HepG2 (cell line): ENCODE measurements around the gene RPP25L. TPM values are rescaled to one million over a fixed set of nuclear protein-coding genes. Genes with fewer than 3 reads are reported as not detected.

Experiments used
- ATAD3A ChIP-seq: sonication (generic); formaldehyde crosslinking; IDR thresholded peaks from 2 replicates; pipeline ENCODE4 v1.4.0; 2020; ENCODE audit warnings: missing genetic modification reagents
- EZH2 ChIP-seq: conservative IDR thresholded peaks from 2 replicates; pipeline ENCODE4 v1.6.1; 2012; ENCODE audit warnings: mild to moderate bottlenecking, low read depth, low read length, moderate library complexity
- GABPA ChIP-seq, 2 experiments: IDR thresholded peaks; 2 replicates each; pipeline ENCODE4 v1.6.1; 2011 to 2016; ENCODE audit warnings: low read depth in 2 of 2, low read length in 1 of 2, missing biosample characterization in 1 of 2, missing genetic modification characterization in 1 of 2
- HES4 ChIP-seq: sonication (generic); formaldehyde crosslinking; IDR thresholded peaks from 2 replicates; pipeline ENCODE4 v1.9.0; 2021; ENCODE audit warnings: mild to moderate bottlenecking, missing genetic modification reagents, borderline replicate concordance
- KDM3A ChIP-seq: IDR thresholded peaks from 2 replicates; pipeline ENCODE4 v1.6.1; 2018; ENCODE audit warnings: low read depth, missing compliant biosample characterization
- NPAS2 ChIP-seq: sonication (generic); formaldehyde crosslinking; IDR thresholded peaks from 2 replicates; pipeline ENCODE4 v1.8.0; 2022; ENCODE audit warnings: mild to moderate bottlenecking, missing genetic modification reagents, borderline replicate concordance
- PLRG1 ChIP-seq: fragments of 450-650 bp; conservative IDR thresholded peaks from 2 replicates; pipeline ENCODE4 v1.6.1; 2016
- REPIN1 ChIP-seq: sonication (generic); formaldehyde crosslinking; IDR thresholded peaks from 2 replicates; pipeline ENCODE4 v1.8.0; 2022; ENCODE audit warnings: missing genetic modification reagents, low read depth, mild to moderate bottlenecking, borderline replicate concordance
- SMAD1 ChIP-seq: sonication (generic); formaldehyde crosslinking; IDR thresholded peaks from 2 replicates; pipeline ENCODE4 v1.4.0; 2020; ENCODE audit warnings: missing genetic modification reagents, low read depth, mild to moderate bottlenecking, borderline replicate concordance
- SP4 ChIP-seq: sonication (generic); formaldehyde crosslinking; IDR thresholded peaks from 2 replicates; pipeline ENCODE4 v1.8.1; 2023; ENCODE audit warnings: mild to moderate bottlenecking, missing genetic modification reagents
- ZNF33A ChIP-seq: sonication (generic); formaldehyde crosslinking; IDR thresholded peaks from 2 replicates; pipeline ENCODE4 v1.5.1; 2020; ENCODE audit warnings: missing genetic modification reagents, mild to moderate bottlenecking, moderate library complexity, borderline replicate concordance
- ZNF547 ChIP-seq: sonication (generic); formaldehyde crosslinking; IDR thresholded peaks from 2 replicates; pipeline ENCODE4 v1.5.1; 2020; ENCODE audit warnings: mild to moderate bottlenecking, missing genetic modification reagents
- ZNF841 ChIP-seq: sonication (generic); formaldehyde crosslinking; IDR thresholded peaks from 2 replicates; pipeline ENCODE4 v1.8.1; 2023; ENCODE audit warnings: missing genetic modification reagents, borderline replicate concordance
- polyA plus RNA-seq, 8 experiments: library from polyadenylated mRNA; depleted of rRNA in 3 of 8; stranded (reverse) in 7 of 8; unstranded in 1 of 8; fragments of >200 nt; fragmentation: Illumina TruSeq in 4 of 8; extraction: Trizol in 4 of 8; gene quantifications; 2 replicates each; pipeline versions ENCODE4 v1.2.1 to v1.2.3, GENCODE V29; 2011 to 2016; ENCODE audit warnings: low read depth in 4 of 8, missing spikeins in 1 of 8, mixed read lengths in 1 of 8; ENCODE audit not compliant: insufficient read depth in 1 of 8
- total RNA-seq, 5 experiments: library from RNA; depleted of rRNA; stranded (reverse); fragments of >200 nt; fragmentation: Illumina TruSeq; extraction: Trizol; gene quantifications; 2 replicates each; pipeline ENCODE4 v1.2.3, GENCODE V29; 2016; ENCODE audit warnings: low read depth in 1 of 5
- TF ChIP-seq, protein P1 (sequence below), 2 experiments: fragments of 450-650 bp in 1 of 2; sonication (generic) in 1 of 2; formaldehyde crosslinking in 1 of 2; IDR thresholded peaks; 2 replicates each; pipeline versions ENCODE4 v1.6.1 to v1.8.0; 2016 to 2022; ENCODE audit warnings: antibody characterized with exemption in 1 of 2, mild to moderate bottlenecking in 1 of 2, missing genetic modification reagents in 1 of 2
- TF ChIP-seq, protein P2 (sequence below): sonication (generic); formaldehyde crosslinking; IDR thresholded peaks from 2 replicates; pipeline ENCODE4 v1.4.0; 2020; ENCODE audit warnings: missing genetic modification reagents
- TF ChIP-seq, protein P3 (sequence below): sonication (generic); formaldehyde crosslinking; conservative IDR thresholded peaks from 2 replicates; pipeline ENCODE4 v1.8.0; 2022; ENCODE audit warnings: missing genetic modification reagents

The RPP25L gene
- total and polyA plus RNA-seq, 2 of the 13 experiments (the other 11 are each of a cell fraction or from before 2014, with no cell fraction given) = 24.5 to 27.3 TPM

DNA sequence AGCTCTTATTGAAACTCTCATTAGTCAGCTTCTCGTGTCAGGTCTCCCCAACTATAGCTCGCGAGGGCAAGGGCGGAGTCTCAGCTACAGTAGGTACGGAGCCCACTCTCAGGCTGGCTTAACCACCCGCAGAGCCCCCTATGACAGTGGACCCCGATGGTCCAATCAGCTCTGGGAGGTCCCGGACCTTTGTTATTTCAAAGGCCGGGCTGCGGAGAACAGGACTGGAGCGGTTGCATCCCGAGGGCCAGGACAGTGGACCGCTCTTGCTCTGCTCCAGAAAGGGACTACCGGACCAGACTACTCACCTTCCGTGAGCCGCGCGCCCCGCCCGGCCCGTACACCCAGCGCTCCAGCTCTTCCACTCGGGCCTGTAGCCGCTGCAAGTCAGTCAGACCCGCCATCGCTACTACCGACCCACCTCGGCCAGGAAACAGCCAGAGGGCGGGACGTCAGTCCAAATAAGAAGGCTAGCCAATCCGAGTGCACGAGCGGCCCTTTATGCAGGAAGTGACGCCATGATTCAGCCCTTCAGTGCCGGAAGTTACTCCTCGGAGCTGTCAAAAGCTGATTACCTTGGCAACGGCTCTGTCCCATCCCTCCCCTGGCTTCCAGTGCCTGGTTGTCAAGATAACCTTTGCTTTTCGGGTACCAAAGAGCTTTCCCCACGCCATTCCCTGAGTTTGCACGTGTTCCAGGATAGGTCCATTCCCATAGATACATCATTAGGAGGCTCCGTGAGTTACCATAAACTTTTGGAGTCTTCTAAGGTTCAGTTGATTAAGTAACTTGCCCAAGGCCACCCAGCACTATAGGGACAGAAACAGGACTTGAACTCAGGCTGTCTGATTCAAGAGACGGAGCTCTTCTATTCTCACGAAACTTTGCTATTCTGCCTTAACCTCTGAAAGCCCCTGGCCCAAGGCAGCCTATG is 8.4 kb upstream of the RPP25L start, which contains the start of gene DCTN3 (continued):
- TF ChIP-seq, protein P1, sequence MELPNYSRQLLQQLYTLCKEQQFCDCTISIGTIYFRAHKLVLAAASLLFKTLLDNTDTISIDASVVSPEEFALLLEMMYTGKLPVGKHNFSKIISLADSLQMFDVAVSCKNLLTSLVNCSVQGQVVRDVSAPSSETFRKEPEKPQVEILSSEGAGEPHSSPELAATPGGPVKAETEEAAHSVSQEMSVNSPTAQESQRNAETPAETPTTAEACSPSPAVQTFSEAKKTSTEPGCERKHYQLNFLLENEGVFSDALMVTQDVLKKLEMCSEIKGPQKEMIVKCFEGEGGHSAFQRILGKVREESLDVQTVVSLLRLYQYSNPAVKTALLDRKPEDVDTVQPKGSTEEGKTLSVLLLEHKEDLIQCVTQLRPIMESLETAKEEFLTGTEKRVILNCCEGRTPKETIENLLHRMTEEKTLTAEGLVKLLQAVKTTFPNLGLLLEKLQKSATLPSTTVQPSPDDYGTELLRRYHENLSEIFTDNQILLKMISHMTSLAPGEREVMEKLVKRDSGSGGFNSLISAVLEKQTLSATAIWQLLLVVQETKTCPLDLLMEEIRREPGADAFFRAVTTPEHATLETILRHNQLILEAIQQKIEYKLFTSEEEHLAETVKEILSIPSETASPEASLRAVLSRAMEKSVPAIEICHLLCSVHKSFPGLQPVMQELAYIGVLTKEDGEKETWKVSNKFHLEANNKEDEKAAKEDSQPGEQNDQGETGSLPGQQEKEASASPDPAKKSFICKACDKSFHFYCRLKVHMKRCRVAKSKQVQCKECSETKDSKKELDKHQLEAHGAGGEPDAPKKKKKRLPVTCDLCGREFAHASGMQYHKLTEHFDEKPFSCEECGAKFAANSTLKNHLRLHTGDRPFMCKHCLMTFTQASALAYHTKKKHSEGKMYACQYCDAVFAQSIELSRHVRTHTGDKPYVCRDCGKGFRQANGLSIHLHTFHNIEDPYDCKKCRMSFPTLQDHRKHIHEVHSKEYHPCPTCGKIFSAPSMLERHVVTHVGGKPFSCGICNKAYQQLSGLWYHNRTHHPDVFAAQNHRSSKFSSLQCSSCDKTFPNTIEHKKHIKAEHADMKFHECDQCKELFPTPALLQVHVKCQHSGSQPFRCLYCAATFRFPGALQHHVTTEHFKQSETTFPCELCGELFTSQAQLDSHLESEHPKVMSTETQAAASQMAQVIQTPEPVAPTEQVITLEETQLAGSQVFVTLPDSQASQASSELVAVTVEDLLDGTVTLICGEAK (IDR thresholded peaks at IDR 0.05) = peak; percentile 72
- TF ChIP-seq, protein P1 (CRISPR knock-in tag; IDR thresholded peaks at IDR 0.05) = no peak
- TF ChIP-seq PLRG1 (no peak), EZH2 (no peak), ZNF547 (CRISPR knock-in tag) (no peak), SMAD1 (no peak), NPAS2 (CRISPR knock-in tag) (no peak), ATAD3A (CRISPR knock-in tag) (no peak), SP4 (CRISPR knock-in tag) (peak; percentile 53; the same call in 1 of the 2 replicates), REPIN1 (CRISPR knock-in tag) (no peak), KDM3A (CRISPR knock-in tag) (no peak), GABPA (IDR thresholded peaks at IDR 0.05; ENCODE audit: low read depth, low read length) (peak; percentile 89), GABPA (CRISPR knock-in tag; IDR thresholded peaks at IDR 0.05; ENCODE audit: low read depth) (peak; percentile 97), HES4 (CRISPR knock-in tag) (no peak), ZNF841 (CRISPR knock-in tag) (no peak), ZNF33A (no peak)
- TF ChIP-seq, protein P2, sequence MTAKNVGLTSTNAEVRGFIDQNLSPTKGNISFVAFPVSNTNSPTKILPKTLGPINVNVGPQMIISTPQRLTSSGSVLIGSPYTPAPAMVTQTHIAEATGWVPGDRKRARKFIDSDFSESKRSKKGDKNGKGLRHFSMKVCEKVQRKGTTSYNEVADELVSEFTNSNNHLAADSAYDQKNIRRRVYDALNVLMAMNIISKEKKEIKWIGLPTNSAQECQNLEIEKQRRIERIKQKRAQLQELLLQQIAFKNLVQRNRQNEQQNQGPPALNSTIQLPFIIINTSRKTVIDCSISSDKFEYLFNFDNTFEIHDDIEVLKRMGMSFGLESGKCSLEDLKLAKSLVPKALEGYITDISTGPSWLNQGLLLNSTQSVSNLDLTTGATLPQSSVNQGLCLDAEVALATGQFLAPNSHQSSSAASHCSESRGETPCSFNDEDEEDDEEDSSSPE (CRISPR knock-in tag) = peak; percentile 61
- TF ChIP-seq, protein P3, sequence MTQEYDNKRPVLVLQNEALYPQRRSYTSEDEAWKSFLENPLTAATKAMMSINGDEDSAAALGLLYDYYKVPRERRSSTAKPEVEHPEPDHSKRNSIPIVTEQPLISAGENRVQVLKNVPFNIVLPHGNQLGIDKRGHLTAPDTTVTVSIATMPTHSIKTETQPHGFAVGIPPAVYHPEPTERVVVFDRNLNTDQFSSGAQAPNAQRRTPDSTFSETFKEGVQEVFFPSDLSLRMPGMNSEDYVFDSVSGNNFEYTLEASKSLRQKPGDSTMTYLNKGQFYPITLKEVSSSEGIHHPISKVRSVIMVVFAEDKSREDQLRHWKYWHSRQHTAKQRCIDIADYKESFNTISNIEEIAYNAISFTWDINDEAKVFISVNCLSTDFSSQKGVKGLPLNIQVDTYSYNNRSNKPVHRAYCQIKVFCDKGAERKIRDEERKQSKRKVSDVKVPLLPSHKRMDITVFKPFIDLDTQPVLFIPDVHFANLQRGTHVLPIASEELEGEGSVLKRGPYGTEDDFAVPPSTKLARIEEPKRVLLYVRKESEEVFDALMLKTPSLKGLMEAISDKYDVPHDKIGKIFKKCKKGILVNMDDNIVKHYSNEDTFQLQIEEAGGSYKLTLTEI = no peak
